Sigmoid colon (tissue), 4 donors: ENCODE data around the gene MMP2.

Experiments
- CTCF ChIP-seq, 4 experiments: fragments of 450-650 bp in 3 of 4; fragments of 200-600 bp in 1 of 4; IDR thresholded peaks; one replicate each; pipeline ENCODE4 v1.5.1; 2016 to 2019; ENCODE audit warnings: antibody characterized with exemption in 4 of 4, mild to moderate bottlenecking in 3 of 4, moderate library complexity in 2 of 4
- EP300 ChIP-seq, 4 donors: sonication (generic); formaldehyde crosslinking; IDR thresholded peaks; one replicate each; pipeline ENCODE4 v1.6.1; 2017; ENCODE audit warnings: antibody characterized with exemption in 4 of 4

DNA sequence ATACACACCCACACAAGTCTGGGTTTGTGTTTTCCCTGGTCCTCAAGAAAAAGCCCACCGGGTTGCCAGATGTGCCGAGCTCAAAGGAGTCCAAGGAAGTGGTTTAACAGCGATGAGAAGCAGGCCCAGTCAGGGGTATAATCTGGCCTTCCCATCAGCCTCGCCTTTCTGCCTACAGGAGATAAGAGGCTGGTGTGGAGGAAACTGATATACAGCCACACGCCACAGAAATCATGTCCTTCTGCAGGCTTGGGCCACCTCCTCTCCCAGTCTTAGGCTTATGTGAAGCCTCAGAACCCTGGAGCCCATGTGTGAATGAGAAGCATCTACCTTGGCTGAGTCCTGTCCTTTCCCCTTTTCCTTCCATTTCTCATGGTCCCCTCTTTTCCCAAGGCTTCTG, 43.6 kb upstream of the MMP2 start:
- TF ChIP-seq CTCF (IDR thresholded peaks at IDR 0.05) (no peak), EP300 (IDR thresholded peaks at IDR 0.05) (no peak)
